PFSK-1 (cell line): ENCODE results near the gene PLEKHD1.

ENCODE experiments used
- FOXP2 ChIP-seq: optimal IDR thresholded peaks from 2 replicates; pipeline ENCODE3; 2011; ENCODE audit warnings: borderline replicate concordance, control low read depth, inconsistent platforms; ENCODE audit not compliant: insufficient read depth; ENCODE audit errors: extremely low read length, extremely low read depth
- POLR2AphosphoS5 ChIP-seq: IDR thresholded peaks from 2 replicates; pipeline ENCODE4 v1.6.1; 2012; ENCODE audit warnings: low read depth, mild to moderate bottlenecking, control low read depth, low read length, moderate library complexity
- REST ChIP-seq, 2 experiments: IDR thresholded peaks; 2 replicates each; pipeline versions ENCODE4 v1.6.1 to v1.8.0; 2011 to 2012; ENCODE audit warnings: low read depth in 2 of 2, low read length in 2 of 2, control low read depth in 1 of 2, inconsistent platforms in 1 of 2, mild to moderate bottlenecking in 1 of 2, moderate library complexity in 1 of 2; ENCODE audit not compliant: insufficient read depth in 1 of 2
- SIN3A ChIP-seq: IDR thresholded peaks from 2 replicates; pipeline ENCODE4 v1.6.1; 2012; ENCODE audit warnings: mild to moderate bottlenecking, low read length, moderate library complexity, borderline replicate concordance; ENCODE audit not compliant: insufficient read depth
- TAF1 ChIP-seq: IDR thresholded peaks from 2 replicates; pipeline ENCODE4 v1.6.1; 2012; ENCODE audit warnings: low read length, control low read depth, borderline replicate concordance; ENCODE audit not compliant: insufficient read depth

DNA sequence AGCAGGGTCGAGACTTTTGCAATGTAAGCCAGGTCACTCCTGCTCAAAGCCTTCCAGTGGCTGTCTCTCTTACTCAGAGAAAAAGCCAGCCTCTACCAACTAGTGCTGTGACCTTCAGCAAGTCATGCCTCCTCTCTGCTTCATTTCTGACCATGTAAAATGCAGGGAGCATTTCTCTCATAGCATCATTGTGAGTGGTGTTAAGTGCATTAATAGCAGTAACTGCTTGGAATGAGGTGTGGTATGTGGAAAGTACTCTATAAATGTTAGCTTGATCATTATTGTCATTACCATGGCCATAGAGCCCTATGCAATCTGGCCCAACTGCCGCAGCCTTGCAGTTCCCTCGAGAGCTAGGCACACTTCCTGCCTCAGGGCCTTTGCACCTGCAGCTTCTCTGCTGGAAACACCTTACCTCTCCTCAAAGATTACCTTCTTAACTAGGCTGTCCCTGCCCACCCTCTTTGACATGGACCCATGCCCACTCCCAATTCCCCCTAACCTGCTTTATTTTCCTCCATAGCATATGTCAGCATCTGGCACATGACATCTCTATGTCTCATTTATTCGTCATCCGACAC, 10.9 kb downstream of the PLEKHD1 start:
- no peak for TF ChIP-seq POLR2AphosphoS5
- TF ChIP-seq REST (IDR thresholded peaks at IDR 0.05; ENCODE audit: insufficient read depth in 1 of 2, low read depth in 2 of 2, low read length in 2 of 2): no peak
- no peak for TF ChIP-seq TAF1
- no peak for TF ChIP-seq SIN3A
- TF ChIP-seq FOXP2: no peak
